Neural progenitor cell (in vitro differentiated cells): Measurements from ENCODE around the gene PRKCD.

ENCODE experiments used
- CTCF ChIP-seq: fragments of 200-600 bp; sonication (generic); IDR thresholded peaks from 2 replicates; pipeline ENCODE4 v1.5.1; 2017; ENCODE audit warnings: antibody characterized with exemption, mild to moderate bottlenecking
- EZH2 ChIP-seq: fragments of 200-600 bp; sonication (generic); IDR thresholded peaks from 2 replicates; pipeline ENCODE4 v1.6.1; 2017; ENCODE audit warnings: antibody characterized with exemption, mild to moderate bottlenecking, moderate library complexity

GRCh38 chr3:53239800-53240199 is 78.8 kb downstream of the PRKCD start:
- TF ChIP-seq CTCF = no peak
- no peak for TF ChIP-seq EZH2
